HEK293 (cell line): Measurements from ENCODE around the gene LINGO1.

Source experiments
- CTCF ChIA-PET: fragments of 350-600 bp; formaldehyde crosslinking; extraction: SDS; loops from one replicate; lab custom pipeline; 2021; ENCODE audit warnings: antibody characterized with exemption; lab: Yijun Ruan, JAX
- POLR2A ChIA-PET: fragments of 300-600 bp; formaldehyde crosslinking; extraction: SDS; loops from one replicate; lab custom pipeline; 2020; ENCODE audit warnings: antibody characterized with exemption, inconsistent platforms; lab: Yijun Ruan, JAX
- H3K27ac ChIP-seq: fragments of 200-500 bp; sonication (Bioruptor generic); 2 replicates; pipeline ENCODE4 v1.5.1; 2014; ENCODE audit warnings: low read depth, low read length, control low read depth, inconsistent platforms; ENCODE audit errors: extremely low read depth
- H3K36me3 ChIP-seq, 2 experiments: fragments of 200-500 bp in 1 of 2; sonication (Bioruptor generic) in 1 of 2; 1 replicate in 1 of 2; 2 replicates in 1 of 2; pipeline ENCODE4 v1.5.1; 2014 to 2017; ENCODE audit warnings: inconsistent platforms in 2 of 2, low read length in 2 of 2; ENCODE audit not compliant: control insufficient read depth in 2 of 2, insufficient read depth in 1 of 2
- H3K4me1 ChIP-seq: fragments of 200-500 bp; sonication (Bioruptor generic); 2 replicates; pipeline ENCODE4 v1.5.1; 2014; ENCODE audit warnings: mild to moderate bottlenecking, low read length, inconsistent platforms; ENCODE audit not compliant: control insufficient read depth, insufficient read depth
- H3K4me3 ChIP-seq: 2 replicates; pipeline ENCODE4 v1.5.1; 2011; ENCODE audit warnings: low read depth, mild to moderate bottlenecking, control low read depth, low read length, moderate library complexity
- H3K9me3 ChIP-seq: fragments of 200-500 bp; sonication (Bioruptor generic); 2 replicates; pipeline ENCODE4 v1.5.1; 2014; ENCODE audit warnings: low read depth, low read length, inconsistent platforms; ENCODE audit not compliant: control insufficient read depth, insufficient read depth
- CTCF ChIP-seq: fragments of 450-650 bp; formaldehyde crosslinking; IDR thresholded peaks from 2 replicates; pipeline ENCODE4 v1.5.1; 2016; ENCODE audit warnings: missing biosample characterization, missing genetic modification characterization
- KLF8 ChIP-seq: fragments of 450-650 bp; formaldehyde crosslinking; IDR thresholded peaks from 2 replicates; pipeline ENCODE4 v1.5.1; 2016; ENCODE audit warnings: missing biosample characterization, missing genetic modification characterization
- ZBTB1 ChIP-seq: fragments of 450-650 bp; formaldehyde crosslinking; IDR thresholded peaks from 2 replicates; pipeline ENCODE4 v1.5.1; 2016; ENCODE audit warnings: missing biosample characterization, missing genetic modification characterization
- ZBTB17 ChIP-seq: fragments of 450-650 bp; formaldehyde crosslinking; IDR thresholded peaks from 2 replicates; pipeline ENCODE4 v1.5.1; 2016; ENCODE audit warnings: missing biosample characterization, missing genetic modification characterization
- ZFHX2 ChIP-seq: fragments of 450-650 bp; formaldehyde crosslinking; conservative IDR thresholded peaks from 2 replicates; pipeline ENCODE4 v1.5.1; 2016; ENCODE audit warnings: missing biosample characterization, missing genetic modification characterization
- ZIC2 ChIP-seq: fragments of 450-650 bp; formaldehyde crosslinking; IDR thresholded peaks from 2 replicates; pipeline ENCODE4 v1.5.1; 2016; ENCODE audit warnings: missing biosample characterization, missing genetic modification characterization
- ZNF114 ChIP-seq: fragments of 450-650 bp; formaldehyde crosslinking; IDR thresholded peaks from 2 replicates; pipeline ENCODE4 v1.5.0; 2017; ENCODE audit warnings: missing biosample characterization, missing genetic modification characterization
- ZNF157 ChIP-seq: fragments of 450-650 bp; formaldehyde crosslinking; IDR thresholded peaks from 2 replicates; pipeline ENCODE4 v1.5.1; 2016; ENCODE audit warnings: missing biosample characterization, missing genetic modification characterization
- ZNF175 ChIP-seq: fragments of 450-650 bp; formaldehyde crosslinking; IDR thresholded peaks from 2 replicates; pipeline ENCODE4 v1.5.1; 2016; ENCODE audit warnings: missing biosample characterization, missing genetic modification characterization
- ZNF24 ChIP-seq: fragments of 450-650 bp; formaldehyde crosslinking; IDR thresholded peaks from 2 replicates; pipeline ENCODE4 v1.5.1; 2016; ENCODE audit warnings: missing biosample characterization, missing genetic modification characterization
- ZNF292 ChIP-seq: fragments of 450-650 bp; formaldehyde crosslinking; IDR thresholded peaks from 2 replicates; pipeline ENCODE4 v1.5.1; 2016; ENCODE audit warnings: low read depth, missing biosample characterization, missing genetic modification characterization, borderline replicate concordance
- ZNF302 ChIP-seq: fragments of 450-650 bp; formaldehyde crosslinking; IDR thresholded peaks from 2 replicates; pipeline ENCODE4 v1.5.1; 2016; ENCODE audit warnings: missing biosample characterization, missing genetic modification characterization, low read depth
- ZNF341 ChIP-seq: fragments of 450-650 bp; formaldehyde crosslinking; IDR thresholded peaks from 2 replicates; pipeline ENCODE4; 2016; ENCODE audit warnings: low read depth, missing biosample characterization, missing genetic modification characterization
- ZNF433 ChIP-seq: fragments of 450-650 bp; formaldehyde crosslinking; IDR thresholded peaks from 2 replicates; pipeline ENCODE4 v1.5.1; 2016; ENCODE audit warnings: missing biosample characterization, missing genetic modification characterization, low read depth
- TF ChIP-seq, protein P1 (sequence below): fragments of 450-650 bp; formaldehyde crosslinking; IDR thresholded peaks from 2 replicates; pipeline ENCODE4 v1.5.1; 2017; ENCODE audit warnings: missing biosample characterization, missing genetic modification characterization
- TF ChIP-seq, protein P2 (sequence below): fragments of 450-650 bp; formaldehyde crosslinking; IDR thresholded peaks from 2 replicates; pipeline ENCODE4 v1.5.1; 2017; ENCODE audit warnings: missing biosample characterization, missing genetic modification characterization

Gene LINGO1

DNA sequence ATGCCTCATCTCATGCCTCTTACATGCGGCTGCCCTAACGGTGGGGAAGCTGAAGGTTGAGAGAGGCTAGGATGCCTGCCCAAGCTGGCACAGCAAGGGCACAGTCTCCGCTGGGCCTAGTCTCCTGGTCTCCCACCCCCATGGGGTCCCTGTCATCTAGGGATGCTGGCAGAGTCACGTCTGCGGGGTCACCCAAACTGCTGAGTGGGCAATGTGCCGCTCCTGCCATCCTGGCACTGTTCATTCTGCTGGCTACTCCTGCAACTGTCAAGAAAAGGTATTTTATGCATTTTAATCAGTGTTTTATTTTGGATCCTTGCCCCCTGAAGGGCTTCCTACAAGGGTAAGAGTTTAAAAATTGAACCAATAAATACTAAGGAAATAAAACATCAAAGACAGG lies 12.8 kb downstream of the LINGO1 start:
- POLR2A ChIA-PET = interaction anchor here (0.7 kb wide), 1 partner anchor 11 kb away, joined by 3 read pairs; no protein-coding TSS in a partner anchor
- Histone ChIP-seq H3K4me3 (no peak overlapping the region), H3K4me1 (peaks cover 5% of the 10 kb centered on the region)
- no peak for TF ChIP-seq ZNF24 (tag by site-specific recombination)
- TF ChIP-seq ZBTB1 (tag by site-specific recombination) = no peak
- no peak for TF ChIP-seq ZNF175
- no peak for TF ChIP-seq KLF8 (tag by site-specific recombination)
- TF ChIP-seq ZNF292 (tag by site-specific recombination) = no peak
- no peak for TF ChIP-seq ZNF157 (tag by site-specific recombination)
- TF ChIP-seq, protein P1, sequence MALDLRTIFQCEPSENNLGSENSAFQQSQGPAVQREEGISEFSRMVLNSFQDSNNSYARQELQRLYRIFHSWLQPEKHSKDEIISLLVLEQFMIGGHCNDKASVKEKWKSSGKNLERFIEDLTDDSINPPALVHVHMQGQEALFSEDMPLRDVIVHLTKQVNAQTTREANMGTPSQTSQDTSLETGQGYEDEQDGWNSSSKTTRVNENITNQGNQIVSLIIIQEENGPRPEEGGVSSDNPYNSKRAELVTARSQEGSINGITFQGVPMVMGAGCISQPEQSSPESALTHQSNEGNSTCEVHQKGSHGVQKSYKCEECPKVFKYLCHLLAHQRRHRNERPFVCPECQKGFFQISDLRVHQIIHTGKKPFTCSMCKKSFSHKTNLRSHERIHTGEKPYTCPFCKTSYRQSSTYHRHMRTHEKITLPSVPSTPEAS (tag by site-specific recombination) = no peak
- TF ChIP-seq ZFHX2 (tag by site-specific recombination) = no peak
- TF ChIP-seq, protein P2, sequence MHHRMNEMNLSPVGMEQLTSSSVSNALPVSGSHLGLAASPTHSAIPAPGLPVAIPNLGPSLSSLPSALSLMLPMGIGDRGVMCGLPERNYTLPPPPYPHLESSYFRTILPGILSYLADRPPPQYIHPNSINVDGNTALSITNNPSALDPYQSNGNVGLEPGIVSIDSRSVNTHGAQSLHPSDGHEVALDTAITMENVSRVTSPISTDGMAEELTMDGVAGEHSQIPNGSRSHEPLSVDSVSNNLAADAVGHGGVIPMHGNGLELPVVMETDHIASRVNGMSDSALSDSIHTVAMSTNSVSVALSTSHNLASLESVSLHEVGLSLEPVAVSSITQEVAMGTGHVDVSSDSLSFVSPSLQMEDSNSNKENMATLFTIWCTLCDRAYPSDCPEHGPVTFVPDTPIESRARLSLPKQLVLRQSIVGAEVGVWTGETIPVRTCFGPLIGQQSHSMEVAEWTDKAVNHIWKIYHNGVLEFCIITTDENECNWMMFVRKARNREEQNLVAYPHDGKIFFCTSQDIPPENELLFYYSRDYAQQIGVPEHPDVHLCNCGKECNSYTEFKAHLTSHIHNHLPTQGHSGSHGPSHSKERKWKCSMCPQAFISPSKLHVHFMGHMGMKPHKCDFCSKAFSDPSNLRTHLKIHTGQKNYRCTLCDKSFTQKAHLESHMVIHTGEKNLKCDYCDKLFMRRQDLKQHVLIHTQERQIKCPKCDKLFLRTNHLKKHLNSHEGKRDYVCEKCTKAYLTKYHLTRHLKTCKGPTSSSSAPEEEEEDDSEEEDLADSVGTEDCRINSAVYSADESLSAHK (tag by site-specific recombination) = no peak
- TF ChIP-seq ZNF114 (tag by site-specific recombination) = no peak
- TF ChIP-seq, all 188 proteins: peak for 0
- CTCF ChIA-PET = interaction anchor here (0.6 to 4.9 kb wide), 7 partner anchors 8 to 531 kb away, joined by 3 to 77 read pairs (median 16); partner anchors contain the start of gene LINGO1
- Histone ChIP-seq H3K27ac (no peak overlapping the region), H3K9me3 (no peaks in the 10 kb centered on the region), H3K36me3 (peaks cover 0 to 8% of the 10 kb centered on the region in 2 experiments; a peak in 1 of 3 replicates)

DNA sequence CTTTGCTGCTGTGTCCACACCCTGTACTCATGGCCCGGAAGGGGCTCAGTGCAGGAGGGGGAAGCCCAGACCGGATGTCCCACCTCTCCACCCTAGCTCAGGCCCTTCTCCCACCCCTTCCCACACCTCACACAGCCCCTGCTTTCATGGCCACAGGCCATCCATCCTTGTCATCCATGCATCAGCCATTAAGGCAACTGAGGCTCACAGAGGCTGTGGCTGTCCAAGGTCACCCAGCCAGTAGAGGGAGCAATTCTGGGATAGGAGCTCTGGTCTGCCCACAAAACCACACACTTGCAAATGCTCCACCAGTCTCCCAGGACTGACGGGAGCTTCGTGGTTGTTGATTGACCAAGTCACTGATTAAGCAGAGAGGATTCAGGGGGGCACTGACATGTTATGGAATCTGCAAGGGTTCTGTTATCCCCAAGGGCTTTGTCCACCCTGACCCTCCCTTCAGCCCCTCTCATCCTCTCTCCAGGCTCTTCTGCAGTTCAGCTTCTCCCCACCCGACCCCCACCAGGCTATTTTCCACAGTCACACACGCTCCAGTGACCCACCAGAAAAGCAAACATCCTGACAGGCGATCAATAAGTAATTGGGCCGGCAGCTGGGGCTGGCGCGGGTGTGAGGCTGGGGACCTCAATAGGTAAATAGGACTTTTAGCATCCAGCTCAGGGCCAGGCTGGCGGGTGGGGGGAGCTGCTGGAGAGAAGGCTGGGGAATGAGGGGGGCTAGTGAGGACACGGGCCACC lies 15.1 kb downstream of the LINGO1 start:
- CTCF ChIA-PET = interaction anchor here (0.5 to 4.9 kb wide), 34 partner anchors 10 to 1018 kb away, joined by 3 to 77 read pairs (median 4); partner anchors contain the start of gene LINGO1
- no peaks in the 10 kb centered on the region for H3K4me1 ChIP-seq
- no peak overlapping the region for H3K4me3 ChIP-seq
- no peaks in the 10 kb centered on the region for H3K9me3 ChIP-seq
- POLR2A ChIA-PET = no interaction called here
- TF ChIP-seq ZNF302 (tag by site-specific recombination) (no peak), CTCF (tag by site-specific recombination) (0 out of 2 replicates have a peak, but pooled peaks have one; percentile 43), ZBTB17 (peak; percentile 43; the same call in 1 of the 2 replicates), ZNF341 (peak; percentile 55; the same call in 1 of the 2 replicates)
- peaks cover 0 to 19% of the 10 kb centered on the region in 2 experiments; a peak in 1 of 3 replicates for H3K36me3 ChIP-seq
- no peak overlapping the region for H3K27ac ChIP-seq

- no peaks in the 10 kb centered on the region for H3K9me3 ChIP-seq
- no peak overlapping the region for H3K27ac ChIP-seq
- H3K36me3 ChIP-seq = peaks cover 0 to 19% of the 10 kb centered on the region in 2 experiments; a peak in 1 of 3 replicates
- H3K4me1 ChIP-seq = no peaks in the 10 kb centered on the region
- CTCF ChIA-PET = interaction anchor here (0.6 to 4.9 kb wide), 8 partner anchors 9 to 236 kb away, joined by 3 to 77 read pairs (median 4); partner anchors contain the start of gene LINGO1
- no peak overlapping the region for H3K4me3 ChIP-seq
- no peak for TF ChIP-seq ZNF433 (tag by site-specific recombination)
- TF ChIP-seq ZIC2 (tag by site-specific recombination) = peak; percentile 90
- POLR2A ChIA-PET = interaction anchor here (0.7 kb wide), 1 partner anchor 19 kb away, joined by 5 read pairs; no protein-coding TSS in a partner anchor
Observed at GRCh38 chr15:77616072-77616471, 16.6 kb downstream of the LINGO1 start.
